Activated CD8-positive, alpha-beta T cell treated with anti-CD3 and anti-CD28 coated beads for 36 hours (primary cell): ENCODE measurements around the gene FLACC1. TPM values are rescaled to one million over a fixed set of nuclear protein-coding genes. Genes with fewer than 3 reads are reported as not detected.

ENCODE experiments used
- ATAC-seq: fragments of 200-7000 bp; cut with Tn5 transposase; one replicate; pipeline ENCODE4 v1.10.0; 2021; ENCODE audit warnings: mild to moderate bottlenecking, moderate library complexity
- CTCF ChIA-PET: fragments of 350-600 bp; sonication (Branson Sonifier 250); formaldehyde crosslinking; loops from one replicate; lab custom pipeline; 2021; ENCODE audit warnings: antibody characterized with exemption; lab: Charles Lee
- POLR2A ChIA-PET: fragments of 350-600 bp; sonication (Branson Sonifier 250); formaldehyde crosslinking; loops from one replicate; lab custom pipeline; 2021; ENCODE audit warnings: antibody characterized with exemption; lab: Charles Lee
- DNase-seq: peaks from one replicate; pipeline ENCODE4 v3.0.0-alpha.2; 2020
- H3K27ac Mint-ChIP-seq: one replicate; pipeline ENCODE4 v1.8.0; 2021; ENCODE audit warnings: mild to moderate bottlenecking, mixed read lengths
- H3K27me3 Mint-ChIP-seq: one replicate; pipeline ENCODE4 v1.8.0; 2021; ENCODE audit warnings: mixed read lengths
- H3K36me3 Mint-ChIP-seq: one replicate; pipeline ENCODE4 v1.8.0; 2021; ENCODE audit warnings: low read depth, mixed read lengths
- H3K4me1 Mint-ChIP-seq: one replicate; pipeline ENCODE4 v1.8.0; 2021; ENCODE audit warnings: low read depth, mixed read lengths
- H3K4me3 Mint-ChIP-seq: one replicate; pipeline ENCODE4 v1.8.0; 2021; ENCODE audit warnings: mild to moderate bottlenecking, moderate library complexity, mixed read lengths
- H3K9me3 Mint-ChIP-seq: one replicate; pipeline ENCODE4 v1.8.0; 2021; ENCODE audit warnings: mixed read lengths
- CTCF ChIP-seq: fragments of 200-600 bp; IDR thresholded peaks from one replicate; pipeline ENCODE4 v1.8.0; 2022; ENCODE audit warnings: antibody characterized with exemption, mild to moderate bottlenecking
- intact Hi-C: fragments of 100-400 bp; cut with micrococcal nuclease; formaldehyde crosslinking; loops from one replicate; pipeline ENCODE4 v1.10.0; 2022
- total RNA-seq, 2 experiments: library from RNA; stranded (reverse); gene quantifications; one replicate each; pipeline ENCODE4 v1.2.3, GENCODE V29; 2021

The FLACC1 gene
- total RNA-seq, 2 experiments from 2014 or later: 0.59 to 0.76 TPM

GRCh38 chr2:201358684-201359083 is 1.5 kb upstream of the FLACC1 start:
- ChIA-PET CTCF (interaction anchor here (0.9 to 1.6 kb wide), 4 partner anchors 88 to 127 kb away, joined by 3 to 4 read pairs (median 3); no protein-coding TSS in a partner anchor), POLR2A (no interaction called here)
- peak; percentile 64 for DNase-seq
- TF ChIP-seq CTCF: no peak
- H3K27ac Mint-ChIP-seq: no peak overlapping the region
- peaks cover 22% of the 10 kb centered on the region for H3K4me1 Mint-ChIP-seq
- H3K36me3 Mint-ChIP-seq: peaks cover 16% of the 10 kb centered on the region
- H3K9me3 Mint-ChIP-seq: no peaks in the 10 kb centered on the region
- intact Hi-C loops: no loop called here
- peak; percentile 84 for ATAC-seq
- no peak overlapping the region for H3K4me3 Mint-ChIP-seq
- H3K27me3 Mint-ChIP-seq: no peaks in the 10 kb centered on the region

- no peaks in the 10 kb centered on the region for H3K9me3 Mint-ChIP-seq
- DNase-seq (no peak), ATAC-seq (no peak)
- H3K4me3 Mint-ChIP-seq: no peak overlapping the region
- no peaks in the 10 kb centered on the region for H3K36me3 Mint-ChIP-seq
- intact Hi-C loops: no loop called here
- ChIA-PET POLR2A (no interaction called here), CTCF (no interaction called here)
- no peak overlapping the region for H3K27ac Mint-ChIP-seq
- no peaks in the 10 kb centered on the region for H3K4me1 Mint-ChIP-seq
- TF ChIP-seq CTCF: no peak
- H3K27me3 Mint-ChIP-seq: no peaks in the 10 kb centered on the region
Measured at GRCh38 chr2:201353116-201353515, 4.0 kb downstream of the FLACC1 start.

GRCh38 chr2:201350879-201351278 is 6.3 kb downstream of the FLACC1 start:
- no peak for DNase-seq
- ChIA-PET POLR2A (interaction anchor here (0.7 kb wide), 1 partner anchor 1440 kb away, joined by 3 read pairs; no protein-coding TSS in a partner anchor), CTCF (interaction anchor here (0.7 to 2.5 kb wide), 4 partner anchors 9 to 26 kb away, joined by 3 to 15 read pairs (median 3); no protein-coding TSS in a partner anchor)
- Mint-ChIP-seq H3K27ac (no peak overlapping the region), H3K4me3 (no peak overlapping the region), H3K4me1 (no peaks in the 10 kb centered on the region), H3K36me3 (no peaks in the 10 kb centered on the region), H3K9me3 (no peaks in the 10 kb centered on the region), H3K27me3 (no peaks in the 10 kb centered on the region)
- intact Hi-C loops: no loop called here
- ATAC-seq: no peak
- TF ChIP-seq CTCF: no peak

- intact Hi-C loops: no loop called here
- H3K4me3 Mint-ChIP-seq: no peak overlapping the region
- no peak overlapping the region for H3K27ac Mint-ChIP-seq
- H3K36me3 Mint-ChIP-seq: peaks cover 3% of the 10 kb centered on the region
- POLR2A ChIA-PET: no interaction called here
- ATAC-seq: no peak
- TF ChIP-seq CTCF: no peak
- no peak for DNase-seq
- no peaks in the 10 kb centered on the region for H3K9me3 Mint-ChIP-seq
- CTCF ChIA-PET: interaction anchor here (0.7 kb wide), 1 partner anchor 15 kb away, joined by 3 read pairs; no protein-coding TSS in a partner anchor
- no peaks in the 10 kb centered on the region for H3K4me1 Mint-ChIP-seq
- no peaks in the 10 kb centered on the region for H3K27me3 Mint-ChIP-seq
Measured at GRCh38 chr2:201349601-201350000, 7.5 kb downstream of the FLACC1 start.

- H3K27ac Mint-ChIP-seq: no peak overlapping the region
- ATAC-seq: no peak
Measured at GRCh38 chr2:201348758-201349157, 8.4 kb downstream of the FLACC1 start.

More at GRCh38 chr2:201348758-201349157, 8.4 kb downstream of the FLACC1 start:
- no peak for TF ChIP-seq CTCF
- no peak for DNase-seq
- Mint-ChIP-seq H3K4me3 (no peak overlapping the region), H3K27me3 (no peaks in the 10 kb centered on the region), H3K9me3 (no peaks in the 10 kb centered on the region), H3K4me1 (no peaks in the 10 kb centered on the region), H3K36me3 (peaks cover 3% of the 10 kb centered on the region)
- ChIA-PET CTCF (interaction anchor here (1.1 kb wide), 1 partner anchor 15 kb away, joined by 3 read pairs; no protein-coding TSS in a partner anchor), POLR2A (interaction anchor here (0.8 kb wide), 1 partner anchor 303 kb away, joined by 3 read pairs; no protein-coding TSS in a partner anchor)
- intact Hi-C loops: no loop called here
